ENCODE data around the gene MORC1. TPM values are rescaled to one million over a fixed set of nuclear protein-coding genes. Genes with fewer than 3 reads are reported as not detected.

MORC1 gene
- total RNA-seq, 6 experiments from 2014 or later = 0.07 to 0.16 (median 0.14) TPM; not detected in 2

DNA sequence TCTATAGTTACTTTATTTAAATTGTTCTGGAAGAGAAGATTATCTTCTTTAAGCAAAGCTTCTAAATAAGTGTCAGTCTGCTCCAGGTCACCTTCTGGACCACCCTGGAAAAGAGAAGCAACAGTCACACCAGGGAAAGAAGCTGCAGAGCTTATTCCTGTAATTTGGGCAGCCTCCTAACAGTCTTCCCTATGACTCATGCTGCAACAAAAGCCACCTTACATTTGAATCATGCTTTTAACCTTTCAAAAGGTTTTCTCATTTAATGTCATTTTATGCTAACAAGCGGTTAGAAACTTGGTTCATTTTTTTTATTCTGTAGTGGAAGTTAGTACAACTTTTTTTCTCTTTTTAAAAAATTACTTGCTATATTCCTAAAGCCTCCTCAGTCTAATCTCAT, 158.9 kb downstream of the MORC1 start:
- intact Hi-C loops (cut with DNase I) = no loop called here
- DNase-seq (no peak), ATAC-seq (no peak)
- Histone ChIP-seq H3K36me3 (no peaks in the 10 kb centered on the region), H3K4me1 (no peaks in the 10 kb centered on the region), H3K9me3 (no peaks in the 10 kb centered on the region), H3K27ac (no peak overlapping the region), H3K4me3 (no peak overlapping the region), H3K27me3 (no peaks in the 10 kb centered on the region)
- 64% methylated on average over 1 of the region's 1 CpG for WGBS (ENCODE audit: insufficient coverage, low coverage, low lambda C conversion rate, missing lambda C conversion rate)
- TF ChIP-seq CTCF (IDR thresholded peaks at IDR 0.05) (no peak), POLR2A (IDR thresholded peaks at IDR 0.05) (no peak)

GRCh38 chr3:108953700-108954099, 164.2 kb downstream of the MORC1 start, which contains the start of gene GUCA1C:
Gene GUCA1C, minus strand, starts transcription at chr3:108953879. Its CDS starts 117 bp downstream, at chr3:108953762.
- WGBS (ENCODE audit: insufficient coverage, low coverage, low lambda C conversion rate, missing lambda C conversion rate) = 92% methylated on average over 1 of the region's 1 CpG
- TF ChIP-seq POLR2A (IDR thresholded peaks at IDR 0.05) (no peak), CTCF (IDR thresholded peaks at IDR 0.05) (no peak)
- intact Hi-C loops (cut with DNase I) = no loop called here
- Histone ChIP-seq H3K27ac (no peak within 1 kb of the TSS), H3K4me1 (no peaks in the 10 kb centered on the region), H3K4me3 (no peak within 1 kb of the TSS), H3K36me3 (no peaks in the 10 kb centered on the region), H3K9me3 (no peaks in the 10 kb centered on the region), H3K27me3 (no peaks in the 10 kb centered on the region)
- no peak for DNase-seq
- ATAC-seq = no peak

- H3K36me3 ChIP-seq = no peaks in the 10 kb centered on the region
- H3K4me1 ChIP-seq = no peaks in the 10 kb centered on the region
- TF ChIP-seq POLR2A (IDR thresholded peaks at IDR 0.05) (no peak), CTCF (IDR thresholded peaks at IDR 0.05) (no peak)
- ATAC-seq (no peak), DNase-seq (no peak)
- H3K27me3 ChIP-seq = no peaks in the 10 kb centered on the region
- no peak overlapping the region for H3K27ac ChIP-seq
- WGBS (ENCODE audit: insufficient coverage, low coverage, low lambda C conversion rate, missing lambda C conversion rate) = 59% methylated on average over 4 of the region's 4 CpGs
- no peak overlapping the region for H3K4me3 ChIP-seq
- no peaks in the 10 kb centered on the region for H3K9me3 ChIP-seq
- intact Hi-C loops (cut with DNase I) = no loop called here
Measured at GRCh38 chr3:108953210-108953609, 164.7 kb downstream of the MORC1 start.

DNA sequence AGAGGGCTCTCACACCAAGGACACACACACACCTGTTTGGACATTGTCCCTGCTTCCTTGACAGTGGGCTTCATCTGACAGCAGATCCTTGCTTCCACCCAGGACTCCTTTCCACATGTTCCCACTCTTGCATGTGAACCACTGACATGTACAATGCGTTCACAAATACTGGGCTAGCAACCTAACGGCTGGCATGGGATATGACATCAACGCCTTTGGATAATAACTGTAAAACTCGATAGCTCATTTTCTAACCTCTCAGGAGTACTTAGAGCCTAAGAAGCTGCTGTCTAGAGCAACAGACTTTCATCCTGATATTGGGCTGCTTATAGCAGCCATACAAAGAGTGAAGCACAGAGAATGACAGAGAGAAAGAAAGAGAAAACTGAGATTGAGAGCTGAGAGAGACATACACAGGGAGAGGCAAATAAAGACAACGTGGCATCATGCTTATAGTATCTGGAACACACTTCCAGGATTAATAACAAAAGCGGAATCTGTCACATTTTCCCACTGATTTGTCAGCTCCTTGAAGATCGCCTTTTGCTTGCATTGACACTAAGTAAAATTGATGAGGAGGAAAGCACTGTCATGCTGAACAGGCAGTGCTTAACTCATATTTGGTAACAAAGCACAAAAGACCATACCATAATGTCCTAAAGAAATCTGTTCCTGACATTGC, 166.0 kb downstream of the MORC1 start:
- WGBS (ENCODE audit: insufficient coverage, low coverage, low lambda C conversion rate, missing lambda C conversion rate) = 71% methylated on average over 7 of the region's 7 CpGs
- Histone ChIP-seq H3K36me3 (no peaks in the 10 kb centered on the region), H3K4me3 (no peak overlapping the region), H3K27me3 (no peaks in the 10 kb centered on the region), H3K9me3 (no peaks in the 10 kb centered on the region), H3K4me1 (no peaks in the 10 kb centered on the region), H3K27ac (no peak overlapping the region)
- no peak for ATAC-seq
- intact Hi-C loops (cut with DNase I) = no loop called here
- TF ChIP-seq POLR2A (IDR thresholded peaks at IDR 0.05) = no peak
- TF ChIP-seq CTCF (IDR thresholded peaks at IDR 0.05) = no peak
- no peak for DNase-seq
